Upper lobe of right lung (tissue), 1 donor: ENCODE results near the gene BTAF1. TPM values are rescaled to one million over a fixed set of nuclear protein-coding genes. Genes with fewer than 3 reads are reported as not detected.
"Not testable (repeated sequence)": the region's sequence is repeated elsewhere in the genome, so short reads cannot be mapped to it uniquely, and the experiment has no call there.

Source experiments
- ATAC-seq: fragments of 200-7000 bp; cut with Tn5 transposase; one replicate; pipeline ENCODE4 v1.9.1; 2020; ENCODE audit warnings: mild to moderate bottlenecking, moderate library complexity
- DNase-seq: peaks from one replicate; pipeline ENCODE4 v3.0.0-alpha.2; 2020
- H3K27ac ChIP-seq: fragments of 200-600 bp; one replicate; pipeline ENCODE4 v1.8.0; 2022
- H3K27me3 ChIP-seq: fragments of 200-600 bp; one replicate; pipeline ENCODE4 v1.8.0; 2022; ENCODE audit warnings: mild to moderate bottlenecking
- H3K36me3 ChIP-seq: fragments of 200-600 bp; one replicate; pipeline ENCODE4 v1.8.0; 2022
- H3K4me1 ChIP-seq: fragments of 200-600 bp; one replicate; pipeline ENCODE4 v1.8.0; 2022
- H3K4me3 ChIP-seq: fragments of 200-600 bp; one replicate; pipeline ENCODE4 v1.8.0; 2022; ENCODE audit warnings: mild to moderate bottlenecking
- H3K9me3 ChIP-seq: fragments of 200-600 bp; one replicate; pipeline ENCODE4 v1.8.0; 2022
- intact Hi-C: fragments of 100-400 bp; cut with DNase I; formaldehyde crosslinking; loops from one replicate; pipeline ENCODE4 v1.11.0; 2022
- total RNA-seq: library from RNA; stranded (reverse); fragmentation: NEBNext Ultra II Directional; extraction: Animal tissue kit (Norgen Biotek cat#: 25700); gene quantifications from one replicate; pipeline ENCODE4 v1.2.1, GENCODE V29; 2021
- TF ChIP-seq, protein P1 (sequence below): fragments of 200-600 bp; IDR thresholded peaks from one replicate; pipeline ENCODE4 v1.8.0; 2022; ENCODE audit warnings: antibody characterized with exemption
- donor health status: DM: no; HTN: yes; CAD: no; lungs with severe emphysema.

BTAF1 gene
- total RNA-seq, 1 donor from 2014 or later, result 28.6 TPM

GRCh38 chr10:92011560-92012214, 88.1 kb downstream of the BTAF1 start:
- H3K27me3 ChIP-seq, result no peaks in the 10 kb centered on the region
- TF ChIP-seq, protein P1, sequence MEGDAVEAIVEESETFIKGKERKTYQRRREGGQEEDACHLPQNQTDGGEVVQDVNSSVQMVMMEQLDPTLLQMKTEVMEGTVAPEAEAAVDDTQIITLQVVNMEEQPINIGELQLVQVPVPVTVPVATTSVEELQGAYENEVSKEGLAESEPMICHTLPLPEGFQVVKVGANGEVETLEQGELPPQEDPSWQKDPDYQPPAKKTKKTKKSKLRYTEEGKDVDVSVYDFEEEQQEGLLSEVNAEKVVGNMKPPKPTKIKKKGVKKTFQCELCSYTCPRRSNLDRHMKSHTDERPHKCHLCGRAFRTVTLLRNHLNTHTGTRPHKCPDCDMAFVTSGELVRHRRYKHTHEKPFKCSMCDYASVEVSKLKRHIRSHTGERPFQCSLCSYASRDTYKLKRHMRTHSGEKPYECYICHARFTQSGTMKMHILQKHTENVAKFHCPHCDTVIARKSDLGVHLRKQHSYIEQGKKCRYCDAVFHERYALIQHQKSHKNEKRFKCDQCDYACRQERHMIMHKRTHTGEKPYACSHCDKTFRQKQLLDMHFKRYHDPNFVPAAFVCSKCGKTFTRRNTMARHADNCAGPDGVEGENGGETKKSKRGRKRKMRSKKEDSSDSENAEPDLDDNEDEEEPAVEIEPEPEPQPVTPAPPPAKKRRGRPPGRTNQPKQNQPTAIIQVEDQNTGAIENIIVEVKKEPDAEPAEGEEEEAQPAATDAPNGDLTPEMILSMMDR, result no peak
- ATAC-seq, result no peak
- no peak overlapping the region for H3K27ac ChIP-seq
- intact Hi-C loops, result no loop called here
- no peak overlapping the region for H3K4me3 ChIP-seq
- peaks cover 61% of the 10 kb centered on the region for H3K36me3 ChIP-seq
- DNase-seq, result no peak
- no peaks in the 10 kb centered on the region for H3K4me1 ChIP-seq
- H3K9me3 ChIP-seq, result no peaks in the 10 kb centered on the region

DNA sequence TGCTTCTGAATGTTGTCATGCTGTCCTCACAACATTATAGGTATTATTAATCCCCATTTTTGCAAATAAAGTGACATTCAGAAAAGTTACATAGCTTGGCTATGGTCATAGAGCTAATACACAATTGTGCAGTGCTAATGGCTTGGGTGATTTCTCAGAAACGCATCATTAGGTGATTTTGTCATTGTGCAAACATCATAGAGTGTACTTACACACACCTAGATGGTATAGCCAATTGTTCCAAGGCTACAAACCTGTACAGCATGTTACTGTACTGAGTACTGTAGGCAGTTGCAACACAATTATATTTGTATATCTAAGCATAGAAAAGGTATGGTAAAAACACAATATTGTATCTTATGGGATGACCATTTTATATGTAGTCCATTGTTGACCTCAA, 91.0 kb downstream of the BTAF1 start:
- TF ChIP-seq, protein P1, result no peak
- DNase-seq, result no peak
- intact Hi-C loops, result no loop called here

DNA sequence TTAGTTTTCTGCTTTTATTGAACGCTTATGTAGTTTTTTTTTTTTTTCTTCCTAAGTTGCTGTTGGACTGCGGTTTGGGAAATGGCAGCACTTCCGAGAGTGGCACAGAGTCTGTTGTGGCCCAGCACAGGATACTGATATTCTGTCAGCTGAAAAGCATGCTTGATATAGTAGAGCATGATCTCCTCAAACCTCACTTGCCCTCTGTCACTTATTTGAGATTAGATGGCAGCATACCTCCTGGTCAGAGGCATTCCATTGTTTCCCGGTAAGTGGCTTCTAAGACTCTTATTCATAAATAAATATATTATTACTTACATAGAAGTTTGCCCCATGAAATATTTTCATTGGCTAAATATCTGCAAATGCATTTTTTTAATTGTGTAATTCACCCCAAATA, 101.1 kb downstream of the BTAF1 start:
- H3K4me1 ChIP-seq, result no peaks in the 10 kb centered on the region
- H3K27ac ChIP-seq, result no peak overlapping the region
- no peaks in the 10 kb centered on the region for H3K9me3 ChIP-seq
- no peak overlapping the region for H3K4me3 ChIP-seq
- ATAC-seq (peak; percentile 63), DNase-seq (no peak)
- H3K36me3 ChIP-seq, result peaks cover 97% of the 10 kb centered on the region
- TF ChIP-seq, protein P1, result no peak
- intact Hi-C loops, result no loop called here
- H3K27me3 ChIP-seq, result no peaks in the 10 kb centered on the region

More for the DNA sequence above, 91.0 kb downstream of the BTAF1 start:
- peaks cover 81% of the 10 kb centered on the region for H3K36me3 ChIP-seq
- H3K4me1 ChIP-seq, result no peaks in the 10 kb centered on the region
- H3K27me3 ChIP-seq, result no peaks in the 10 kb centered on the region
- H3K27ac ChIP-seq, result no peak overlapping the region
- H3K4me3 ChIP-seq, result no peak overlapping the region
- no peaks in the 10 kb centered on the region for H3K9me3 ChIP-seq
- no peak for ATAC-seq

DNA sequence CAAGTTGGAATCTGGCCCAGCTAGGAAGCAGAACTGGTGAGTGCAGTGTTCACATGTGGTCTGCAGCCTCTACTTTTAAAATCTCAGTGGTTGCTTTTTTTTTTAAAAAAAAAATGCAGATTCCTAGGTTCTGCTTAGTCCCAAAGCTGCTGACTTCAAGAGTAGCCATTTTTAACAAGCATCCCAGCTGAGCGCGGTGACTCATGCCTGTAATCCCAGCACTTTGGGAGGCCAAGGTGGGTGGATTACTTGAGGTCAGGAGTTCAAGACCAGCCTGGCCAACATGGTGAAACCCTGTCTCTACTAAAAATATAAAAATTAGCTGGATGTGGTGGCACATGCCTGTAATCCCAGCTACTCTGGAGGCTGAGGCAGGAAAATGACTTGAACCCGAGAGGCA, 101.8 kb downstream of the BTAF1 start:
- H3K27ac ChIP-seq, intact Hi-C loops, ATAC-seq, H3K4me3 ChIP-seq, H3K4me1 ChIP-seq, H3K27me3 ChIP-seq, DNase-seq, H3K9me3 ChIP-seq: not testable (repeated sequence)
- H3K36me3 ChIP-seq, result peaks cover 96% of the 10 kb centered on the region

- TF ChIP-seq, protein P1, result no peak
- no peak overlapping the region for H3K27ac ChIP-seq
- DNase-seq, result no peak
- H3K9me3 ChIP-seq, result no peaks in the 10 kb centered on the region
- intact Hi-C loops, result no loop called here
- no peaks in the 10 kb centered on the region for H3K4me1 ChIP-seq
- no peak overlapping the region for H3K4me3 ChIP-seq
- no peak for ATAC-seq
- no peaks in the 10 kb centered on the region for H3K27me3 ChIP-seq
- peaks cover 92% of the 10 kb centered on the region for H3K36me3 ChIP-seq
Observed at GRCh38 chr10:92027141-92027540, 103.6 kb downstream of the BTAF1 start.

DNA sequence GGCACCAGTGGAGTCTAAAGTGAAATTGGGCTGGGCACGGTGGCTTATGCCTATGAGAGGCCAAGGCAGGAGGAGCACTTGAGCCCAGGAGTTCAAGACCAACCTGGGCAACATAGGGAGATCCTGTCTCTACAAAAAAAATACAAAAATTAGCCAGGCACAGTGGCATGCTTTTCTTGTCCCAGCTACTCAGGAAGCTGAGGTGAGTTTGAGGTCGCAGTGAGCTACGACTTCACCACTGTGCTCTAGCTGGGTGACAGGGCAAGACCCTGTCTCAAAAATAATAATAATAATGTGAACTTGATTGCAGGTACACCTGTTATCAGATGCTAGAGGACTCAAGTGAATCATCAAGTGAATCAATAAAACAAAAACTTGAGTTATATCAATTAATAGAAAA, 108.0 kb downstream of the BTAF1 start:
- Histone ChIP-seq H3K36me3 (peaks cover 60% of the 10 kb centered on the region), H3K9me3 (no peaks in the 10 kb centered on the region), H3K4me1 (no peaks in the 10 kb centered on the region), H3K4me3 (no peak overlapping the region), H3K27me3 (no peaks in the 10 kb centered on the region), H3K27ac (no peak overlapping the region)
- intact Hi-C loops, result no loop called here
- DNase-seq, result no peak
- TF ChIP-seq, protein P1, result no peak
- ATAC-seq, result no peak

DNA sequence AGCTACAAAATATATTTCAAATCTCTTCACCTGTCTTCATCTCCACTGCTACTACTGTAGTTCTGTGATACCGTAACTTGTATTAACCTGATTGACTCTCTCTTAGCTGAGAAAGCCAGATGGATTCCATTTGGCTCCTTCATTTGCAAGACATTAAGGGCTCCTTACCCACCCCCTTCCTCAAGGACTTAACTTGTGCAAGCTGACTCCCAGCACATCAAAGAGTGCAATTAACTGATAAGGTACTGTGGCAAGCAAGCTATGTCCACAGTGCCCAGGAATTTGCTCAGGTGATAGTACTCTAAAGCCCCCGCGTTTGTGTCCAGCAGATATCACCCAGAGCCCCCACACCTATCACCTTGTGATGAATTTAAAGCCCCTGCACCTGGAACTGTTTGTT, 109.5 kb downstream of the BTAF1 start:
- H3K4me1 ChIP-seq, H3K27ac ChIP-seq, H3K27me3 ChIP-seq, DNase-seq, ATAC-seq, intact Hi-C loops, H3K4me3 ChIP-seq, H3K9me3 ChIP-seq: not testable (repeated sequence)
- H3K36me3 ChIP-seq, result peaks cover 45% of the 10 kb centered on the region
